Upper lobe of right lung (tissue), 1 donor: ENCODE measurements around the gene DPM2. TPM values are rescaled to one million over a fixed set of nuclear protein-coding genes. Genes with fewer than 3 reads are reported as not detected.

Source experiments
- ATAC-seq: fragments of 200-7000 bp; cut with Tn5 transposase; one replicate; pipeline ENCODE4 v1.9.1; 2020; ENCODE audit warnings: mild to moderate bottlenecking, moderate library complexity
- DNase-seq: peaks from one replicate; pipeline ENCODE4 v3.0.0-alpha.2; 2020
- H3K27ac ChIP-seq: fragments of 200-600 bp; one replicate; pipeline ENCODE4 v1.8.0; 2022
- H3K27me3 ChIP-seq: fragments of 200-600 bp; one replicate; pipeline ENCODE4 v1.8.0; 2022; ENCODE audit warnings: mild to moderate bottlenecking
- H3K36me3 ChIP-seq: fragments of 200-600 bp; one replicate; pipeline ENCODE4 v1.8.0; 2022
- H3K4me1 ChIP-seq: fragments of 200-600 bp; one replicate; pipeline ENCODE4 v1.8.0; 2022
- H3K4me3 ChIP-seq: fragments of 200-600 bp; one replicate; pipeline ENCODE4 v1.8.0; 2022; ENCODE audit warnings: mild to moderate bottlenecking
- H3K9me3 ChIP-seq: fragments of 200-600 bp; one replicate; pipeline ENCODE4 v1.8.0; 2022
- CTCF ChIP-seq: fragments of 200-600 bp; IDR thresholded peaks from one replicate; pipeline ENCODE4 v1.8.0; 2022; ENCODE audit warnings: antibody characterized with exemption
- intact Hi-C: fragments of 100-400 bp; cut with DNase I; formaldehyde crosslinking; loops from one replicate; pipeline ENCODE4 v1.11.0; 2022
- total RNA-seq: library from RNA; stranded (reverse); fragmentation: NEBNext Ultra II Directional; extraction: Animal tissue kit (Norgen Biotek cat#: 25700); gene quantifications from one replicate; pipeline ENCODE4 v1.2.1, GENCODE V29; 2021
- donor health status: DM: no; HTN: yes; CAD: no; lungs with severe emphysema.

Gene DPM2
- total RNA-seq, 1 donor from 2014 or later = 37.1 TPM

- ATAC-seq (peak; percentile 64), DNase-seq (peak; percentile 85)
- Histone ChIP-seq H3K4me1 (peaks cover 72% of the 10 kb centered on the region), H3K9me3 (no peaks in the 10 kb centered on the region), H3K36me3 (no peaks in the 10 kb centered on the region), H3K27me3 (no peaks in the 10 kb centered on the region), H3K27ac (peak overlapping the region; percentile 81), H3K4me3 (peak overlapping the region; percentile 81)
- intact Hi-C loops = no loop called here
- TF ChIP-seq CTCF = peak; percentile 12
These were observed 40.4 kb upstream of the DPM2 start for GRCh38 chr9:127977884-127978647.

- H3K27me3 ChIP-seq = no peaks in the 10 kb centered on the region
- ATAC-seq (no peak), DNase-seq (no peak)
- no peak for TF ChIP-seq CTCF
- H3K36me3 ChIP-seq = no peaks in the 10 kb centered on the region
- H3K9me3 ChIP-seq = no peaks in the 10 kb centered on the region
- intact Hi-C loops = no loop called here
- peaks cover 78% of the 10 kb centered on the region for H3K4me1 ChIP-seq
- peak overlapping the region; percentile 81 for H3K27ac ChIP-seq
- H3K4me3 ChIP-seq = peak overlapping the region; percentile 81
These were observed 39.6 kb upstream of the DPM2 start for GRCh38 chr9:127977009-127977883.

GRCh38 chr9:127976498-127976897 is 38.8 kb upstream of the DPM2 start:
- DNase-seq (peak; percentile 85), ATAC-seq (peak; percentile 36)
- Histone ChIP-seq H3K4me1 (peaks cover 81% of the 10 kb centered on the region), H3K9me3 (no peaks in the 10 kb centered on the region), H3K27ac (peak overlapping the region; percentile 81), H3K36me3 (no peaks in the 10 kb centered on the region), H3K4me3 (peak overlapping the region; percentile 81), H3K27me3 (no peaks in the 10 kb centered on the region)
- intact Hi-C loops = no loop called here
- no peak for TF ChIP-seq CTCF

- no peak for ATAC-seq
- DNase-seq = no peak
- peak overlapping the region; percentile 81 for H3K27ac ChIP-seq
- peaks cover 78% of the 10 kb centered on the region for H3K4me1 ChIP-seq
- H3K27me3 ChIP-seq = no peaks in the 10 kb centered on the region
- TF ChIP-seq CTCF = no peak
- intact Hi-C loops = no loop called here
- H3K9me3 ChIP-seq = no peaks in the 10 kb centered on the region
- peak overlapping the region; percentile 81 for H3K4me3 ChIP-seq
- no peaks in the 10 kb centered on the region for H3K36me3 ChIP-seq
These were observed 38.0 kb upstream of the DPM2 start for GRCh38 chr9:127975376-127976315.

- intact Hi-C loops = no loop called here
- Histone ChIP-seq H3K4me3 (no peak overlapping the region), H3K9me3 (no peaks in the 10 kb centered on the region), H3K27me3 (no peaks in the 10 kb centered on the region), H3K4me1 (peaks cover 84% of the 10 kb centered on the region), H3K36me3 (no peaks in the 10 kb centered on the region), H3K27ac (peak overlapping the region; percentile 17)
- ATAC-seq = peak; percentile 21
- TF ChIP-seq CTCF = no peak
- no peak for DNase-seq
These were observed 37.2 kb upstream of the DPM2 start for GRCh38 chr9:127974769-127975261.
